SK-N-SH treated with all-trans-retinoic acid at 6 μM for 48 hours (cell line): ENCODE results near the gene NIPA2.

ENCODE experiments used
- CREB5 ChIP-seq: fragments of 250-450 bp; sonication (Bioruptor Pico); IDR thresholded peaks from 2 replicates; pipeline ENCODE4 v1.5.1; 2020; ENCODE audit warnings: low read depth, mild to moderate bottlenecking, moderate library complexity
- ZNF70 ChIP-seq: fragments of 450-650 bp; formaldehyde crosslinking; IDR thresholded peaks from 2 replicates; pipeline ENCODE4 v1.5.0; 2020; ENCODE audit warnings: mild to moderate bottlenecking, moderate library complexity

- TF ChIP-seq ZNF70 (CRISPR knock-in tag) = no peak
- no peak for TF ChIP-seq CREB5 (CRISPR knock-in tag)
These were observed 34.7 kb downstream of the NIPA2 start for GRCh38 chr15:22872936-22873701.
